Bronchial smooth muscle cell (primary cell): ENCODE results near the gene PRPF40B. TPM values are rescaled to one million over a fixed set of nuclear protein-coding genes. Genes with fewer than 3 reads are reported as not detected.

Experiments used
- total RNA-seq: library from RNA; depleted of rRNA; stranded (reverse); fragments of >200 nt; gene quantifications from 2 replicates; pipeline ENCODE4 v1.2.1, GENCODE V29; 2014

The PRPF40B gene
- 13.6 and 17.3 TPM in 2 replicates for total RNA-seq

DNA sequence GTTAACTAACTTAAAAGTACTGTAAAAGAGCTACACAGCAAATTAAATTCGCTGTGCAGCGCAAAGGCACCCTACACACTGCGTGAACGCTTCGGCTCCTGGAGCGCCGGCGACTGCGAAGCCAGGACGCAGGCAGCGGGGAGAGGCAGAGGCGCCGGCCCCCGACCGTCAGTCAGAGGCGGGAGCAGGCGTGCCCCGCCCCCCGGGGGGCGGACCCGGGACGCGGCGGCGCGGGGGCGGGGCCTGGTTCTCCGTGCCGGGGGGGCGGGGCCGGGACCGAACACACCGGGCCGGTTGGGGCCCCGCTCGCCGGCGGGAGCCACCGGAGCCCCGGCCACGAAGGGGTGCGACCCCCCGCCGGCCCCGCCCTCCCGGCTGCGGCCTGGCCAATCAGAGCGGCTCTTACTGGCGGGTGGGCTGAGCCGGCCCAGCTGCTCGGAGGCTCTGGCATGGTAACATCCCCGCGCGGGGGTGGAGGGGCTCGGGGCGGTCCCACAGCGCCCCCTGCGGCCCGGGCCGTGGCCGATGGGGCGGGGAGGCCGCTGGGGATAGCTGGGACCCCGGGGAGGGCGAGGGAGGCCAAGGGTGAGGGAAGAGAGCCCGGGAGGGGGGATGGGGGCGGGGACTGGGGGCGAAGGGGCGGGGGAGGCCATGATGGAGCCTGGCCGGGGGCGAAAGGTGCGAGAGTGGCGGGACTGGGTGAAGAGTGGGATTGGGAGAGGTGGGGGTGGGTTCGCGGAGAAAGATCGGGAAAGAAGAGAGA, at the start of gene PRPF40B:
Gene PRPF40B, plus strand, starts transcription at position 420 of the 763 bp plus-strand sequence. Its CDS starts 30 bp downstream, at position 450.

DNA sequence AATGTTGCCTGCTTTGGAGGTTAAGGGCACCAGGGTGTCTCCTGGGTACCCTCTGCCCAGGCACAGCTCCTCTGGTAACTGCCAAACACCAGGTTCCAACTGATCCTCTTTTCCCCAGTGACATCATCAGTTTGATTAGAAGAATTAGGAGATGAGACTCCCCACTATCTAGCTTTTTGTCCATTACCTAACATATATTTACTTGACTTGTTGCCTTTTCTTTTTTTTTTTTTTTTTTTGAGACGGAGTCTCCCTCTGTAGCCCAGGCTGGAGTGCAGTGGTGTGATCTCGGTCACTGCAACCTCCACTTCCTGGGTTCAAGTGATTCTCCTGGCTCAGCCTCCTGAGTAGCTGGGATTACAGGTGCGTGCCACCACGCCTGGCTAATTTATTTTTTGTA, 17.8 kb upstream of the PRPF40B start, which contains the start of gene FAM186B:
Gene FAM186B, minus strand, starts transcription at position 101 of the 400 bp plus-strand sequence. CDS start 162 bp downstream, outside the sequence.

Other genes starting within 250 kb of the PRPF40B start
- 0.32 and 0.52 TPM in 2 replicates for gene KCNH3, start 84.5 kb upstream of the PRPF40B start, total RNA-seq
- gene MCRS1, start 55.4 kb upstream of the PRPF40B start, total RNA-seq: 45.9 and 55.4 TPM in 2 replicates
- 0.43 and 0.63 TPM in 2 replicates for gene FAM186B, start 17.9 kb upstream of the PRPF40B start, total RNA-seq
- gene FMNL3, start 83.8 kb downstream of the PRPF40B start, total RNA-seq: 18.0 and 22.6 TPM in 2 replicates
- 258 and 333 TPM in 2 replicates for gene TMBIM6, start 118.0 kb downstream of the PRPF40B start, total RNA-seq
- 11.3 and 14.2 TPM in 2 replicates for gene NCKAP5L, start 204.9 kb downstream of the PRPF40B start, total RNA-seq
- gene BCDIN3D, start 219.5 kb downstream of the PRPF40B start, total RNA-seq: 2.7 and 4.1 TPM in 2 replicates